Measurements from ENCODE around the gene LBHD1. TPM values are rescaled to one million over a fixed set of nuclear protein-coding genes. Genes with fewer than 3 reads are reported as not detected.
A peak's percentile ranks its signal among the peaks of the same experiment; 100 is the strongest.

Gene LBHD1
- total RNA-seq, 2 experiments from 2014 or later = 9.3 to 22.3 TPM

- Histone ChIP-seq H3K9me2 (ENCODE audit: insufficient read depth, low read length) (no peaks in the 10 kb centered on the region), H3K4me2 (ENCODE audit: low read length) (peak overlapping the region; percentile 83), H4K20me1 (ENCODE audit: insufficient read depth, low read length) (no peaks in the 10 kb centered on the region), H3K79me2 (ENCODE audit: insufficient read depth, low read depth, low read length) (no peaks in the 10 kb centered on the region), H3K9me3 (ENCODE audit: low read length) (no peaks in the 10 kb centered on the region), H2AFZ (ENCODE audit: low read length) (peak overlapping the region; percentile 44; the same call in 1 of the 2 replicates), H3K36me3 (ENCODE audit: insufficient read depth, low read length) (peaks cover 96% of the 10 kb centered on the region), H3K4me1 (ENCODE audit: insufficient read depth, low read length, poor library complexity, severe bottlenecking) (peaks cover 57% of the 10 kb centered on the region), H3K27ac (ENCODE audit: low read depth, low read length, poor library complexity, severe bottlenecking) (peak overlapping the region; percentile 73), H3K4me3 (ENCODE audit: low read depth, low read length, poor library complexity, severe bottlenecking) (peak overlapping the region; percentile 65)
- TF ChIP-seq CTCF (conservative IDR thresholded peaks at IDR 0.05; ENCODE audit: low read length) = no peak
- TF ChIP-seq EZH2phosphoT487 (IDR thresholded peaks at IDR 0.05; ENCODE audit: borderline replicate concordance, low read depth, low read length) = no peak
- intact Hi-C loops (cut with micrococcal nuclease; ENCODE audit: unreplicated experiment) = no loop called here
- DNase-seq (ENCODE audit: low spot score) = peak; percentile 91
- ChIA-PET POLR2A (interaction anchor here (0.6 to 1.3 kb wide), 4 partner anchors 18 to 44 kb away, joined by 3 to 6 read pairs (median 4); partner anchors contain the start of genes C11orf98, CSKMT and HNRNPUL2), CTCF (ENCODE audit: unreplicated experiment) (no interaction called here)
- no TSS peak for BruUV-seq (replicated peaks)
Observed at GRCh38 chr11:62709247-62710000, 37.4 kb upstream of the LBHD1 start.

- DNase-seq (ENCODE audit: low spot score) = no peak
- Histone ChIP-seq H3K4me2 (ENCODE audit: low read length) (peak overlapping the region; percentile 83), H4K20me1 (ENCODE audit: insufficient read depth, low read length) (no peaks in the 10 kb centered on the region), H3K36me3 (ENCODE audit: insufficient read depth, low read length) (peaks cover 93% of the 10 kb centered on the region), H3K4me1 (ENCODE audit: insufficient read depth, low read length, poor library complexity, severe bottlenecking) (peaks cover 56% of the 10 kb centered on the region), H2AFZ (ENCODE audit: low read length) (peak overlapping the region; percentile 44; the same call in 1 of the 2 replicates), H3K4me3 (ENCODE audit: low read depth, low read length, poor library complexity, severe bottlenecking) (peak overlapping the region; percentile 65), H3K79me2 (ENCODE audit: insufficient read depth, low read depth, low read length) (no peaks in the 10 kb centered on the region), H3K27ac (ENCODE audit: low read depth, low read length, poor library complexity, severe bottlenecking) (peak overlapping the region; percentile 73), H3K9me3 (ENCODE audit: low read length) (no peaks in the 10 kb centered on the region), H3K9me2 (ENCODE audit: insufficient read depth, low read length) (no peaks in the 10 kb centered on the region)
- TF ChIP-seq EZH2phosphoT487 (IDR thresholded peaks at IDR 0.05; ENCODE audit: borderline replicate concordance, low read depth, low read length) = no peak
- TF ChIP-seq CTCF (conservative IDR thresholded peaks at IDR 0.05; ENCODE audit: low read length) = no peak
- POLR2A ChIA-PET = interaction anchor here (0.6 to 1.6 kb wide), 6 partner anchors 19 to 66 kb away, joined by 3 to 6 read pairs (median 4); partner anchors contain the start of genes C11orf98, CSKMT, HNRNPUL2 and TTC9C
- intact Hi-C loops (cut with micrococcal nuclease; ENCODE audit: unreplicated experiment) = no loop called here
- CTCF ChIA-PET (ENCODE audit: unreplicated experiment) = no interaction called here
- no TSS peak for BruUV-seq (replicated peaks)
Observed at GRCh38 chr11:62708793-62709192, 36.7 kb upstream of the LBHD1 start.

- H4K20me1 ChIP-seq (ENCODE audit: insufficient read depth, low read length) = no peaks in the 10 kb centered on the region
- intact Hi-C loops (cut with micrococcal nuclease; ENCODE audit: unreplicated experiment) = no loop called here
- CTCF ChIA-PET (ENCODE audit: unreplicated experiment) = no interaction called here
- TF ChIP-seq CTCF (conservative IDR thresholded peaks at IDR 0.05; ENCODE audit: low read length) (no peak), EZH2phosphoT487 (IDR thresholded peaks at IDR 0.05; ENCODE audit: borderline replicate concordance, low read depth, low read length) (no peak)
- BruUV-seq (replicated peaks) = no TSS peak
- peak overlapping the region; percentile 73 for H3K27ac ChIP-seq (ENCODE audit: low read depth, low read length, poor library complexity, severe bottlenecking)
- H3K79me2 ChIP-seq (ENCODE audit: insufficient read depth, low read depth, low read length) = no peaks in the 10 kb centered on the region
- no peak for DNase-seq (ENCODE audit: low spot score)
- no peaks in the 10 kb centered on the region for H3K9me2 ChIP-seq (ENCODE audit: insufficient read depth, low read length)
- H2AFZ ChIP-seq (ENCODE audit: low read length) = no peak overlapping the region
- peak overlapping the region; percentile 83 for H3K4me2 ChIP-seq (ENCODE audit: low read length)
- peaks cover 52% of the 10 kb centered on the region for H3K4me1 ChIP-seq (ENCODE audit: insufficient read depth, low read length, poor library complexity, severe bottlenecking)
- H3K36me3 ChIP-seq (ENCODE audit: insufficient read depth, low read length) = peaks cover 93% of the 10 kb centered on the region
- H3K4me3 ChIP-seq (ENCODE audit: low read depth, low read length, poor library complexity, severe bottlenecking) = peak overlapping the region; percentile 65
- POLR2A ChIA-PET = interaction anchor here (0.5 to 1.6 kb wide), 5 partner anchors 11 to 65 kb away, joined by 3 to 6 read pairs (median 4); partner anchors contain the start of genes C11orf98, CSKMT, HNRNPUL2 and TTC9C
- no peaks in the 10 kb centered on the region for H3K9me3 ChIP-seq (ENCODE audit: low read length)
Observed at GRCh38 chr11:62708392-62708791, 36.3 kb upstream of the LBHD1 start.
